GM21576 (cell line): ENCODE measurements around the gene CTNNA3.

Experiments
- ATAC-seq: cut with Tn5 transposase; IDR thresholded peaks from one replicate; pipeline ENCODE4 v1.9.1; 2021; ENCODE audit warnings: mild to moderate bottlenecking, moderate library complexity; ENCODE audit not compliant: unreplicated experiment

Gene CTNNA3

GRCh38 chr10:67151471-67151870 lies 544.5 kb downstream of the CTNNA3 start:
- ATAC-seq: no peak

GRCh38 chr10:67144530-67144929 lies 551.5 kb downstream of the CTNNA3 start:
- ATAC-seq: no peak

GRCh38 chr10:67141300-67141699 lies 554.7 kb downstream of the CTNNA3 start:
- no peak for ATAC-seq

GRCh38 chr10:67140641-67141040 lies 555.4 kb downstream of the CTNNA3 start:
- ATAC-seq: no peak

- ATAC-seq: no peak
These were observed 568.6 kb downstream of the CTNNA3 start for GRCh38 chr10:67127441-67127840.

- ATAC-seq: no peak
These were observed 576.3 kb downstream of the CTNNA3 start for GRCh38 chr10:67119651-67120050.

GRCh38 chr10:67115972-67116371 lies 580.0 kb downstream of the CTNNA3 start:
- ATAC-seq: no peak

GRCh38 chr10:67114945-67115344 lies 581.0 kb downstream of the CTNNA3 start:
- ATAC-seq: no peak

- no peak for ATAC-seq
These were observed 583.2 kb downstream of the CTNNA3 start for GRCh38 chr10:67112765-67113164.

- ATAC-seq: no peak
These were observed 585.7 kb downstream of the CTNNA3 start for GRCh38 chr10:67110286-67110685.

- ATAC-seq: no peak
These were observed 588.3 kb downstream of the CTNNA3 start for GRCh38 chr10:67107670-67108069.

- ATAC-seq: no peak
These were observed 595.0 kb downstream of the CTNNA3 start for GRCh38 chr10:67100951-67101350.

- ATAC-seq: no peak
These were observed 597.5 kb downstream of the CTNNA3 start for GRCh38 chr10:67098461-67098860.

GRCh38 chr10:67095531-67095930 lies 600.5 kb downstream of the CTNNA3 start:
- no peak for ATAC-seq

GRCh38 chr10:67088036-67088435 lies 608.0 kb downstream of the CTNNA3 start:
- ATAC-seq: no peak

- no peak for ATAC-seq
These were observed 608.9 kb downstream of the CTNNA3 start for GRCh38 chr10:67087135-67087425.

- no peak for ATAC-seq
These were observed 609.5 kb downstream of the CTNNA3 start for GRCh38 chr10:67086327-67087134.

GRCh38 chr10:67079126-67079525 lies 616.9 kb downstream of the CTNNA3 start:
- ATAC-seq: no peak

- ATAC-seq: no peak
These were observed 618.6 kb downstream of the CTNNA3 start for GRCh38 chr10:67077376-67077775.

GRCh38 chr10:67076144-67076543 lies 619.9 kb downstream of the CTNNA3 start:
- no peak for ATAC-seq

- no peak for ATAC-seq
These were observed 620.5 kb downstream of the CTNNA3 start for GRCh38 chr10:67075491-67075971.

- no peak for ATAC-seq
These were observed 623.3 kb downstream of the CTNNA3 start for GRCh38 chr10:67072654-67073053.

GRCh38 chr10:67050415-67050814 lies 645.6 kb downstream of the CTNNA3 start:
- ATAC-seq: no peak
